Activated T-cell treated with anti-CD3 and anti-CD28 coated beads for 4 hours (primary cell): ENCODE results near the gene KCNN3.

Source experiments
- DNase-seq: peaks from one replicate; pipeline ENCODE4 v3.0.0-alpha.2; 2020

The KCNN3 gene

DNA sequence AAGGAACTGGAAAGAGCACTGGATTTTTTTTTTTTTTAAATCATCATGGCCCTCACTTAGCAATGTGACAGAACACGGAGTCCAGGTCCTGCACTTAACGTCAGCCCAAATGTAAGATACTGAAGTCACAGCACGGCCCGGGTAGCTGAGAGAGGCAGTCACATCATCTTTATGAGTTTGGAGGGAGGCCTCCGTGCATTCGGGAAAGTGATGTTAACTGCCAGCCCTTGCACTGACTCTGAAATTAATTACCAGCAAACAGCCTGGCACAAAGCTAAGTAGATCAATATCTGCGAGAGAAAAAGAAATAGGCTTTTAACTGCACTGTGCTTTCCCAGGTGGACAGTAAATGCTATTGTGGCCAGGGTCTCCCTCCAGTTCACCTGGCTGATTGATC is 152.6 kb downstream of the KCNN3 start:
- no peak for DNase-seq

DNA sequence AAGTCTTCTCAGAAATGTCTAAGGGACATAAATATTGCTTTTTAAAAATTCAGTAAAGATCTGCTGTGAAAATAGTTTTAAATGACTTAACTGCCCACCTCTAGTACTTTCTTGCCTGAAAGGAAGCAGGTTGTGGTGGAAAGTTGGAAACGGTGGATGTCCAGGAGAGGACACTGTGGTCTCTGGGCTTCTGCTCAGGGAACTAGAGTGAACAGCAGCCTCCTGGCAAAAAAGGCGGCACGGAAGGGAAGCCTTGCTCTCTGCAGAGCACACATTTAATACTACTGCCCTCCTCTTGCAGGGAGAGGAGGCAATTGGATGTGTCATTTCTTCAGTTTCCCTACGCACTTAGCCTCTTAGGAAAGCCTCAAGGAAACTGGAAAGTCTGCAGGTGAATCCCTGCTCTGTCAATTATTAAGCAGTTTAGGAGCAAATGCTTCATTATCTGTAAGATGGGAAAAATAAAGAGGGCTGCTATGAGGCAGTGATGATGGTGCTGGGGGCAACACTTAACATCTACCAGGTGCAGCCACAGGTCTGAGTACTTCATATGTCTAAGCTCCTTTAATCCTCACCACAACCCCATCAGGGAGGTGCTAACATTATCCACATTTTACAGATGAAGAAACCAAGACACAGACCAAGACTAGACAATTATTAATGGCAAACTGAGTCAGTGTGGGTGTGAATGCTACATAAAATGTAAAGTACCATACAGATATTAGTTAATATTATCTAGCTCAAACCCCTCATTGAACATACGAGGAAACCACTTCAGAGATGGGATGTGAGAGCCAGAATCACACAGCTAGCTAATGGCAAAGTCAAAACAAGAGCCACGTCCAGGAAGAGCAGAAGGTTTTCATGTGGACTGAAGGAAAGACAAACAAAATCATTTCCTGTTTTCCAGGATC is 153.2 kb downstream of the KCNN3 start:
- no peak for DNase-seq

DNA sequence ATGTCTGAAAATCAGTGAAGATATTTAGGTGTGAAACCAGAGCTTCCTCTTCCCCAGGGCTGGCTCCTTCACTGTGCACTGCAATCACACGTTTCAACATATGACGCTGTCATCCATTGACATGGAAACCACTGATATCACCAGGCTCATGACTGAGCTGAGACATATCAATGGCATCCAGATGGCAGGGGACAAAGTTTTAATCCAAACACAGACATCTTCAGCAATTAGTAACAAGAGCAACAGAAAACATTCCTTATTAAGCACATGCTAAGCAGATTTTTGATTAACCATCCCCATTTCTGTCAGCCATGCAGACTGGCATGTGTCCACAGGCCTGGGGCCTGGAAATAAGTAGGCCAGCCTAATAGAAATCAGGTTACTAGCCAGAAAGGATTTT is 154.1 kb downstream of the KCNN3 start:
- DNase-seq: no peak

GRCh38 chr1:154715385-154715784 is 154.7 kb downstream of the KCNN3 start:
- no peak for DNase-seq

- no peak for DNase-seq
Observed at GRCh38 chr1:154714638-154715037, 155.4 kb downstream of the KCNN3 start.

- DNase-seq: no peak
Observed at GRCh38 chr1:154714052-154714623, 155.9 kb downstream of the KCNN3 start.

DNA sequence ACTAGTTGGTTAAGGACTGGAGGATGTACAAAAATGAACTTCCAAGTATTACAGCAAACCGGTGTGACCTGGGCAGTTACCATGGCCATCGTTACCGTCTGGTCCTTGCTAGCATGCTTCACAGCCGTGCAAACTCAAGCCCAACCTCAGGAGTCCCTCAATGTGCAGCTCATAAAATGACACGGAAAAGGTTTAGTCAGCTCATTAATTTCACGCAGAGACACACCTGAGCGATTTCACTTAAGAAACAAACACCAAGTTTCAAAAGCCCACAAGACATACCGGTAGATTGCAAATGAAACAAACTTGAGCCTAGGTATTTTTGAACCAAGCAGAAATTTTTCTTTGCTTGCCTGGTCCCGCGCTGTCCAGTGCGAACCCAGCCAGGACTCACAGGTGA is 157.1 kb downstream of the KCNN3 start:
- DNase-seq: no peak

DNA sequence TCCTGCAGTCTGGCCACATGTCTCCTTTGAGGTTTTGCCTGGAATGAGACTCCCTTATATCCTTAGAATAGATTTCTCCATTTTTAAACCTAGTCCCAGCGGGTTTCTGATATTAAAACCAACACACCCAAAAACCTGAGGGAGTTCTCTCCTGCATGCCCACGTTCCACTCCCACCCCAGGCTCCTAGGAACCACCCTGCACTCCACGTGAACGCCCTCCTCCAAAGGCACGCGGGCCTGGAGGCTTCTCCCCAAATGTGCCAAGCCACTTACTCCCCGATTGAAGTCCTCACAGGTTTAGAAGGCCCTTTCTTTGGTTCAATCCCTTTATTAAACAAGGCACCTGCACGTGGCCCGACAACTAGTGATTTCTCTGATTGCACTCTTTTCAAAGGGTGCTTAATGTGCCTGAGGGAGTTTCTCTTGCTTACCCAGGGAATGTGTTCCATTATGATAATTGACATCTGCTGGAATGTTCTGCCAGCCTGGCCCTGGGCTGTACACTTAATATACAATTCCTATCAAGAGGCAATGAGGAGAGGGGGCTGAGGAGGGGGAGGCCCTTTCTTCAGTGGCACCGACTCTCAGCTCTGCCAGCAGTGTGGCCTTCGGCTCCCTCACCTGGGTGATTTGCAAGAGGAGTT is 157.8 kb downstream of the KCNN3 start:
- no peak for DNase-seq

- no peak for DNase-seq
Observed at GRCh38 chr1:154711416-154711815, 158.7 kb downstream of the KCNN3 start.

GRCh38 chr1:154710106-154710505 is 160.0 kb downstream of the KCNN3 start:
- DNase-seq: no peak

- DNase-seq: no peak
Observed at GRCh38 chr1:154707901-154708463, 162.1 kb downstream of the KCNN3 start.

- no peak for DNase-seq
Observed at GRCh38 chr1:154706851-154707250, 163.2 kb downstream of the KCNN3 start.

DNA sequence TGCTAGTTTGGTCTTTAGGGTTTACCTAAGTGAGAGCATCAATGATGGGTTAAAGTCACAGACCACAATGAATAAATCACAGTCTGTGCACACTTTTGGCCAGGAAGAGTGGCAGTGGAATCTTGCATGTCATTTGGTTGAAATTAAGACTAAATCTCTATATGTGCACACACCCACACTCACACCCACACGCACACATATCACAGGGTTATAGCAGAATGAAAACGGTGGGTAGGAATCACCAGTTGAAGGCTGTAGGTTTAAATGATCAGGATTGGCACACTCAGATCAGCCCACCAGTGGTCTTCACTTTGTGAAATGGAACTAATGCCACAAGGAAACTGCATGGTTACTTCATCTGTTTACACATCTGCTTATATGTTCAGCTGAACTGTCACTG is 164.5 kb downstream of the KCNN3 start:
- DNase-seq: no peak

- no peak for DNase-seq
Observed at GRCh38 chr1:154703170-154703569, 166.9 kb downstream of the KCNN3 start.

- no peak for DNase-seq
Observed at GRCh38 chr1:154698320-154699096, 171.6 kb downstream of the KCNN3 start.

DNA sequence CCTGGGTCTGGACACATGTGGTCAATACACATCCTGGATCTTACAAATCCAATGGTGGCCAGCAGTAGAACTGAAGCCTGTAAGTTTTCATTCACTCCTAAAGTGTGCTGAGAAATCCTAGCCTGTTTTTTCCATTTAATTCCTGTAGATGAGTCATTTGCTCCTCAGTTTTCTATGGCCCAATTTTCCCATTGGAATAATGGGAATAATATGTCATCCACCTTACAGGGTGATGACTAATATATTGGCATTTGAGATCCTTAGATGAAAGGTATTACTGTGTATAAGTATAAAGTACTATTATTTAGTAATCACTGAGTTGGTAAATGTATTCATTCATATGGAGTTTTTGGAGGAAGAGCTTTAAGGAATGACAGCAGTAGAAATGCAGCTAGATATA is 172.4 kb downstream of the KCNN3 start:
- DNase-seq: no peak

DNA sequence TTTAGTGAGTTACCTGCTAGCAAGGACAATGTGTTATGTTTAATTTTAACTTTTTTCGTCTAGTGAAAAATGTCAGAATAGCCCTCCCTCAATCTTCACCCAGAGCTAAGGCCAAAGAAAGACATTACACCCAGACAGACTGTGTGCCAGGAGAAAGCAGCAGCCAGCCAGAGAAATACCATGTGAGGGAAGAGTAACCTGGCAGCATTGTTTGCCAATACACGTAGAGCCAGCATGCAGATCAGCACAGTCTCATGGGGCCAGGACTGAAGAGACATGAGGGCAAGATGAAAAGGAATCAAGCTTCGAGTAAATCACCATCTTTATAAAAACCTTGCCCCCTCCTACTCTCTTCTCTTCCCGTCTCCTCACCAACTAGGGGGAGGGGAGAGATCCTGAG is 173.6 kb downstream of the KCNN3 start:
- no peak for DNase-seq

GRCh38 chr1:154695985-154696384 is 174.1 kb downstream of the KCNN3 start:
- DNase-seq: no peak

DNA sequence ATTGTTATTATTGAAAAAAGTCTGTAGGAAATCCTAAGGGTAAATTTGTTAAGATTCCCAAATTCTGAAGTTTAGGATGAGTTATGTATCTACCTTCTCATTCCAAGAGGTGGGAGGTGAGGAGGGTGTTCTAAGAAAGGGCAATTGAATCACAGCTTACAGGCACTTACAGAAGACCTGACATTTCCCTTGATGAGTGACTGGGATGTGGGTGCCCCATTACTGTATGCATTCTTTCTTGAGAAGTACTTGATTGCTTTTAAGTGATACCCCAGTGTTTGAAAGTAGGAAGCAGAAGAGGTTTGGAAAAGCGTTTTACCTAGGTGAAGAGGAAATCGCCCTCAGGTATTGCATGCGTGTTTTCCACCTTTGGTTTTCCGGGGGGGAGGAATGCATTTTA is 175.1 kb downstream of the KCNN3 start:
- no peak for DNase-seq

GRCh38 chr1:154689083-154689482 is 181.0 kb downstream of the KCNN3 start:
- no peak for DNase-seq

DNA sequence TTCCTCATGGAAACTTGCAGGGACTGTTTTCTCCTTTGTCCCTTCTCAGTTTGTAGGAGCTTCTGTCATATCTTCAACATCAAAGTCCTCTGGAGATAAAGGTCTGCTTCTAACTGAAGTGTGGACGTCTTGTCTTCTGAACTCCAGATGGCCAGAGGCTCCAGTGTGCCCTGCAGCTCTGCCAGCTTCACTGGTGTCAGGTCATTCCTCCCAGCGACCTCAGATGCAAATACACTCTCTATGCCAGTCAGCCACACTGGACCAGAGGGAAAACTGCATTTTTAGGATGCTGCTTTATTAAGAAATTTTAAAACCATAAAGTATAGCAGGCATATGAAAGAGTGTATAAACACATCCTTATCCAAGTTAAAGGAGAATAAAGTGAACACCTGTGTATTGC is 183.6 kb downstream of the KCNN3 start:
- DNase-seq: no peak

DNA sequence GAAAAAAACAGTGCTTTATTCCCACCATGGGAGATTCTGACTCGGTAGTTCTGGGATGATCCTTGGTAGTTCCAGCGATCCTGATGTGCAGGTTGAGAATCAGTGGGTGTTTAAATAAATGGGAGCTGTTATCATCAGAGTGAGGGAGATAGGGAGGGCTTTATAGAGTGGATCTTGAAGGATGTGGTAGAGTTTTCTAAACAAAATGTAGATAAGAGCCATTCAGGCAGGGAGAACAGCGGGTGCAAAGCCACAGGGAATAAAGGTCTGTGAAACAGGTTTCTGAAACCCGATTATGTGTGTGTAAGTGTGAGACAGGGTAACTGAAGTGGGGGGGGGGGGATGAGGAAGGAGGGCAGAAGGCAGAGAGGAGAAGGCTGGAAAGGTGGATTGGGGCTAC is 186.3 kb downstream of the KCNN3 start:
- DNase-seq: no peak

GRCh38 chr1:154682254-154682653 is 187.8 kb downstream of the KCNN3 start:
- no peak for DNase-seq
